GM12878 (cell line): ENCODE measurements around the gene MCC. TPM values are rescaled to one million over a fixed set of nuclear protein-coding genes. Genes with fewer than 3 reads are reported as not detected.

Experiments used
- ATAC-seq: fragments of 200-7000 bp; cut with Tn5 transposase; 3 replicates; pipeline ENCODE4 v1.9.1; 2020; ENCODE audit warnings: mild to moderate bottlenecking, moderate library complexity
- BruUV-seq: library from RNA; stranded (reverse); fragments of 400-500 nt; replicated peaks from 2 replicates; lab custom pipeline; 2021; lab: Mats Ljungman, UMichigan
- CTCF ChIA-PET: fragments of 300-600 bp; sonication (Branson Sonifier 250); formaldehyde crosslinking; extraction: SDS; loops from one replicate; lab custom pipeline; 2021; ENCODE audit warnings: inconsistent platforms; lab: Yijun Ruan, JAX
- POLR2A ChIA-PET: fragments of 350-600 bp; formaldehyde crosslinking; extraction: SDS; loops from one replicate; lab custom pipeline; 2021; ENCODE audit warnings: inconsistent platforms; lab: Charles Lee
- RAD21 ChIA-PET: fragments of 300-600 bp; sonication (Branson Sonifier 250); formaldehyde crosslinking; loops from one replicate; lab custom pipeline; 2023; ENCODE audit warnings: antibody characterized with exemption; ENCODE audit not compliant: unreplicated experiment; lab: Charles Lee
- SMC1A ChIA-PET: fragments of 300-600 bp; sonication (Branson Sonifier 250); formaldehyde crosslinking; loops from one replicate; lab custom pipeline; 2023; ENCODE audit not compliant: unreplicated experiment, uncharacterized antibody; lab: Charles Lee
- DNase-seq: peaks from one replicate; pipeline ENCODE4 v3.0.0-alpha.2; 2011; ENCODE audit warnings: low read depth, low spot score
- FAIRE-seq: peaks from 3 replicates; lab custom pipeline; 2011; peaks lifted over from hg19 to GRCh38; lab: Jason Lieb, UNC
- H2AFZ ChIP-seq: 2 replicates; pipeline ENCODE4 v1.6.0; 2011; ENCODE audit warnings: low read depth, low read length, control low read depth; ENCODE audit not compliant: control insufficient read depth
- H3K27ac ChIP-seq: 2 replicates; pipeline ENCODE4 v1.5.1; 2011; ENCODE audit warnings: control low read depth; ENCODE audit not compliant: control insufficient read depth, insufficient read depth
- H3K27me3 ChIP-seq, 2 experiments: replicated peaks in 1 of 2; 2 replicates each; pipeline versions ENCODE4 v1.6.0 to v1.6.1; 2011; ENCODE audit warnings: low read length in 1 of 2; ENCODE audit not compliant: control insufficient read depth in 2 of 2, insufficient read depth in 2 of 2
- H3K36me3 ChIP-seq, 2 experiments: 2 replicates each; pipeline ENCODE4 v1.5.1; 2011; ENCODE audit warnings: low read length in 1 of 2; ENCODE audit not compliant: control insufficient read depth in 2 of 2, insufficient read depth in 2 of 2
- H3K4me1 ChIP-seq: 2 replicates; pipeline ENCODE4 v1.6.1; 2011; ENCODE audit warnings: mild to moderate bottlenecking, low read length, moderate library complexity, mixed read lengths; ENCODE audit not compliant: control insufficient read depth, insufficient read depth
- H3K4me2 ChIP-seq: 2 replicates; pipeline ENCODE4 v1.6.0; 2011; ENCODE audit warnings: control low read depth; ENCODE audit not compliant: control insufficient read depth, insufficient read depth
- H3K4me3 ChIP-seq: fragments of 200-600 bp; sonication (generic); 2 replicates; pipeline ENCODE4 v1.5.1; 2016
- H3K79me2 ChIP-seq: 2 replicates; pipeline ENCODE4 v1.6.0; 2011; ENCODE audit warnings: low read length; ENCODE audit not compliant: control insufficient read depth, insufficient read depth
- H3K9ac ChIP-seq: 2 replicates; pipeline ENCODE4 v1.8.0; 2011; ENCODE audit warnings: low read length, control low read depth, mixed read lengths; ENCODE audit not compliant: control insufficient read depth, insufficient read depth
- H3K9me3 ChIP-seq: replicated peaks from 3 replicates; pipeline ENCODE4 v1.5.1; 2011; ENCODE audit warnings: mild to moderate bottlenecking, low read length; ENCODE audit not compliant: control insufficient read depth, insufficient read depth
- H4K20me1 ChIP-seq: 2 replicates; pipeline ENCODE4 v1.6.0; 2011; ENCODE audit not compliant: control insufficient read depth, insufficient read depth
- ATF3 ChIP-seq: IDR thresholded peaks from 2 replicates; pipeline ENCODE4 v1.6.1; 2011; ENCODE audit warnings: low read depth, mild to moderate bottlenecking, low read length, moderate library complexity, borderline replicate concordance; ENCODE audit errors: extremely low read depth
- EED ChIP-seq: sonication (generic); IDR thresholded peaks from 2 replicates; pipeline ENCODE4 v1.6.1; 2016; ENCODE audit warnings: antibody characterized with exemption, low read depth
- ELK1 ChIP-seq: IDR thresholded peaks from 2 replicates; pipeline ENCODE4 v1.6.1; 2012; ENCODE audit warnings: low read depth, low read length, improper control_type of control experiment
- ESRRA ChIP-seq: IDR thresholded peaks from 2 replicates; pipeline ENCODE4 v1.6.1; 2012; ENCODE audit warnings: mild to moderate bottlenecking, low read length, improper control_type of control experiment
- IKZF2 ChIP-seq, 2 experiments: fragments of 450-650 bp; IDR thresholded peaks; 2 replicates each; pipeline ENCODE4 v1.6.1; 2017; ENCODE audit warnings: mild to moderate bottlenecking in 2 of 2, moderate library complexity in 2 of 2
- JUNB ChIP-seq: IDR thresholded peaks from 2 replicates; pipeline ENCODE4 v1.6.1; 2016; ENCODE audit warnings: antibody characterized with exemption, mild to moderate bottlenecking
- MEF2A ChIP-seq: IDR thresholded peaks from 2 replicates; pipeline ENCODE4 v1.6.1; 2011; ENCODE audit warnings: low read depth, mild to moderate bottlenecking, low read length, moderate library complexity; ENCODE audit not compliant: insufficient read depth
- MXI1 ChIP-seq: fragments of 150-350 bp; IDR thresholded peaks from 2 replicates; pipeline ENCODE4 v1.6.1; 2011; ENCODE audit warnings: low read depth, mild to moderate bottlenecking, inconsistent platforms, low read length, improper control_type of control experiment
- NFYB ChIP-seq: IDR thresholded peaks from 2 replicates; pipeline ENCODE4 v1.6.1; 2011; ENCODE audit warnings: low read depth, mild to moderate bottlenecking, low read length, improper control_type of control experiment, moderate library complexity; ENCODE audit not compliant: insufficient read depth
- TBL1XR1 ChIP-seq: IDR thresholded peaks from 2 replicates; pipeline ENCODE4 v1.6.1; 2012; ENCODE audit warnings: low read depth, low read length, improper control_type of control experiment
- WGBS: methylation state at CpG from one replicate; pipeline ENCODE4 v1.1.6; 2016; ENCODE audit warnings: low lambda C conversion rate; ENCODE audit not compliant: insufficient replicate concordance, insufficient coverage; ENCODE audit errors: missing lambda C conversion rate; 5-methylcytosine and 5-hydroxymethylcytosine counted together
- in situ Hi-C: fragments of 300-500 bp; cut with MboI; formaldehyde crosslinking; loops from 9 replicates; pipeline ENCODE4 v1.14.3; 2018; ENCODE audit warnings: mixed read lengths
- intact Hi-C: fragments of 100-400 bp; cut with micrococcal nuclease; formaldehyde crosslinking; loops from one replicate; pipeline ENCODE4 v1.14.2; 2022; ENCODE audit not compliant: unreplicated experiment
- polyA plus RNA-seq, 11 experiments: library from polyadenylated mRNA; depleted of rRNA in 4 of 11; unstranded in 6 of 11; stranded (reverse) in 5 of 11; fragments of >200 nt; fragmentation: Nextera tagmentation in 4 of 11; fragmentation: Illumina TruSeq in 1 of 11; extraction: Ambion mirVana in 4 of 11; extraction: Trizol in 1 of 11; gene quantifications; 1 replicate in 1 of 11; 2 replicates in 10 of 11; pipeline versions ENCODE4 v1.2.1 to v1.2.3, GENCODE V29; 2011 to 2016; ENCODE audit warnings: inconsistent platforms in 2 of 11, missing spikeins in 2 of 11, low read depth in 1 of 11
- total RNA-seq, 4 experiments: library from RNA; depleted of rRNA in 3 of 4; stranded (reverse); fragments of >200 nt in 3 of 4; fragmentation: Illumina TruSeq in 1 of 4; extraction: Trizol in 1 of 4; gene quantifications; 2 replicates each; pipeline versions ENCODE4 v1.2.1 to v1.2.3, GENCODE V29; 2013 to 2021

MCC gene
- total and polyA plus RNA-seq, 10 of the 15 experiments (the other 5 are each of a cell fraction or from before 2014, with no cell fraction given) = 0.03 to 0.86 (median 0.16) TPM

- no peak for ATAC-seq
- ChIA-PET SMC1A (no interaction called here), RAD21 (no interaction called here), CTCF (interaction anchor here (1.0 kb wide), 2 partner anchors 334 to 340 kb away, joined by 3 read pairs; no protein-coding TSS in a partner anchor), POLR2A (no interaction called here)
- Histone ChIP-seq H3K9me3 (no peaks in the 10 kb centered on the region), H3K4me3 (no peak overlapping the region), H4K20me1 (no peaks in the 10 kb centered on the region), H3K27me3 (no peaks in the 10 kb centered on the region), H3K4me2 (no peak overlapping the region), H3K36me3 (no peaks in the 10 kb centered on the region), H3K27ac (no peak overlapping the region), H3K4me1 (no peaks in the 10 kb centered on the region), H3K9ac (no peak overlapping the region), H3K79me2 (no peaks in the 10 kb centered on the region), H2AFZ (no peak overlapping the region)
- no TSS peak for BruUV-seq
- no peak for FAIRE-seq
- TF ChIP-seq ATF3 = no peak
- no peak for TF ChIP-seq JUNB
- no peak for TF ChIP-seq NFYB
- TF ChIP-seq MEF2A = no peak
- no peak for TF ChIP-seq TBL1XR1
- no peak for TF ChIP-seq MXI1
- TF ChIP-seq ESRRA = no peak
- TF ChIP-seq IKZF2 (IDR thresholded peaks at IDR 0.05) = no peak
- no peak for TF ChIP-seq EED
- no peak for TF ChIP-seq ELK1
- DNase-seq = no peak
- intact Hi-C loops = loop anchor here (2.0 to 5.0 kb wide), 2 partner anchors 283 to 333 kb away; no protein-coding TSS in a partner anchor
- 0% methylated on average over 2 of the region's 2 CpGs for WGBS
- in situ Hi-C loops = loop anchor here (5.0 kb wide), 1 partner anchor 343 kb away; no protein-coding TSS in a partner anchor
These were observed 158.3 kb downstream of the MCC start for GRCh38 chr5:113329981-113330380.
